Activated CD8-positive, alpha-beta T cell treated with anti-CD3 and anti-CD28 coated beads, Interleukin-2, amount 10 ng/mL, durations not matched to agents 7 days and 5 days (primary cell): Measurements from ENCODE around the gene MCC. TPM values are rescaled to one million over a fixed set of nuclear protein-coding genes. Genes with fewer than 3 reads are reported as not detected.

ENCODE experiments used
- ATAC-seq: fragments of 150-1000 bp; cut with Tn5 transposase; one replicate; pipeline ENCODE4 v1.10.0; 2021; ENCODE audit warnings: moderate library complexity
- CTCF ChIA-PET: fragments of 350-600 bp; sonication (Branson Sonifier 250); formaldehyde crosslinking; loops from one replicate; lab custom pipeline; 2021; ENCODE audit warnings: antibody characterized with exemption; lab: Charles Lee
- POLR2A ChIA-PET: fragments of 350-600 bp; sonication (Branson Sonifier 250); formaldehyde crosslinking; loops from one replicate; lab custom pipeline; 2021; ENCODE audit warnings: antibody characterized with exemption; lab: Charles Lee
- DNase-seq: peaks from one replicate; pipeline ENCODE4 v3.0.0-alpha.2; 2020
- H3K27ac Mint-ChIP-seq: one replicate; pipeline ENCODE4 v1.8.0; 2021; ENCODE audit warnings: mild to moderate bottlenecking, mixed read lengths
- H3K27me3 Mint-ChIP-seq: one replicate; pipeline ENCODE4 v1.8.0; 2021; ENCODE audit warnings: low read depth, mixed read lengths
- H3K36me3 Mint-ChIP-seq: one replicate; pipeline ENCODE4 v1.8.0; 2021; ENCODE audit warnings: low read depth, mixed read lengths
- H3K4me1 Mint-ChIP-seq: one replicate; pipeline ENCODE4 v1.8.0; 2021; ENCODE audit warnings: low read depth, mixed read lengths
- H3K4me3 Mint-ChIP-seq: one replicate; pipeline ENCODE4 v1.8.0; 2021; ENCODE audit warnings: mild to moderate bottlenecking, mixed read lengths
- H3K9me3 Mint-ChIP-seq: one replicate; pipeline ENCODE4 v1.8.0; 2022; ENCODE audit warnings: mixed read lengths; ENCODE audit not compliant: insufficient read depth
- total RNA-seq, 2 experiments: library from RNA; stranded (reverse); gene quantifications; one replicate each; pipeline ENCODE4 v1.2.3, GENCODE V29; 2021

MCC gene
- total RNA-seq, 2 experiments from 2014 or later: 7.6 to 8.0 TPM

DNA sequence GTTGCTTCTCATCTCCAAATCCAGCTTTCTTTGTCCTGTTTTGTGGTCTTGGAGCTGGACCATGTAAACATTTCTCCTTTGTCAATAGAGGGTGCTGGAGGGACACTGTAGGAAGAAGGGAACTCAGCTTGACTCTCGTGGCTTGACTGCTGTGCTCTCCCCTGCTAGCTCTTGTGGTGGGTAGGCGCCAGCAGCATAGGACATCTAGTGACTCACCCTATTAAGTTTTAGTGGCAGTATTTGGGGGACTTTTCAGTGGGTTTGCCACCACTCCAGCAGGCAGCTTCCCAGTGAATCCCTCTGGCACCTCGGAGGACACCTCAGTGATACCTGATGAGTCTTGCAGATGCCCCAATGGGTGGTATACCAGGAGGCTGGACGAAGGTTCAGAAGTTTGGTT, 151.3 kb downstream of the MCC start:
- DNase-seq: peak; percentile 54
- H3K9me3 Mint-ChIP-seq: no peaks in the 10 kb centered on the region
- peaks cover 38% of the 10 kb centered on the region for H3K4me1 Mint-ChIP-seq
- no peaks in the 10 kb centered on the region for H3K36me3 Mint-ChIP-seq
- H3K4me3 Mint-ChIP-seq: no peak overlapping the region
- no peak overlapping the region for H3K27ac Mint-ChIP-seq
- peaks cover 10% of the 10 kb centered on the region for H3K27me3 Mint-ChIP-seq
- ChIA-PET POLR2A (no interaction called here), CTCF (interaction anchor here (0.8 to 8.3 kb wide), 17 partner anchors 14 to 350 kb away, joined by 3 to 129 read pairs (median 4); partner anchors contain the start of gene YTHDC2)
- peak; percentile 80 for ATAC-seq

DNA sequence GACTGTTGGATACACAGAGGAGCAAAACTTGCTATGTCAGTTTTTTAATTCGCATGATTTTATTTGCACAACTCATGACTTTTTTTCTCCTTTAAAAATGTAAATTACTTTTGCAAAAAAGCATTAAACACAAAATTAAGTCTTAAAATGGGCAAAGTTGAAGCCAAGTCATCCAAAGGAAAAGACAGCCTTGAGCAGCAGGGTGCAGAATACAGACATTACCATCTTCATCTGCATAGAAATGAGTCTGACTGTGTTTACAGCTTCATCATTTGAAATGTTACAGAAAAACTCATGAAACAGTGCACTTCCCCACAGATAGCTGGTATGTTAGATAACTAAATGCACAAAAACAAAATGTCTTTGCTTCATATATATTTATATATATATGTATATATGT, 154.8 kb downstream of the MCC start:
- H3K27ac Mint-ChIP-seq: no peak overlapping the region
- POLR2A ChIA-PET: interaction anchor here (0.7 kb wide), 1 partner anchor 357 kb away, joined by 3 read pairs; the partner anchor contains the start of gene DCP2
- ATAC-seq: no peak

DNA sequence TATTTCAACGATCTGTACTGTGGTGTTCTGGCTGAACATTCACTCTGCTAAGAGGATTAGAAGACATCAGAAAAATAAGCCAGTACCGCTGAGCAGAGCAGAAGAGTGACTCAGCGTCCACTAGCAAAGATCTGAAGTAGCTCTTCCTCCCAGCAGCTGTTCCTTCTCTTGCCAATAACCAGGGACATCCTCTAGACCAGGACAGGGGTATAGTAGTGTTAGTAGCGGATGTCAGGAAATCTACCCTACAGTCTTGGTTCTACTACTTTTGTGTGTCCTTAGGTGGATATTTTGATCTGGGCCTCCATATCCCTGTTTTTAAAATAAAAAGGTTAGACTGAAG, 157.1 kb downstream of the MCC start:
- CTCF ChIA-PET: interaction anchor here (0.7 to 8.3 kb wide), 10 partner anchors 13 to 335 kb away, joined by 3 to 129 read pairs (median 9); partner anchors contain the start of gene YTHDC2
- H3K36me3 Mint-ChIP-seq: no peaks in the 10 kb centered on the region
- no peak overlapping the region for H3K27ac Mint-ChIP-seq
- POLR2A ChIA-PET: no interaction called here
- no peak overlapping the region for H3K4me3 Mint-ChIP-seq
- H3K9me3 Mint-ChIP-seq: no peaks in the 10 kb centered on the region
- H3K4me1 Mint-ChIP-seq: peaks cover 30% of the 10 kb centered on the region
- H3K27me3 Mint-ChIP-seq: peaks cover 2% of the 10 kb centered on the region
- ATAC-seq (no peak), DNase-seq (no peak)

More for the DNA sequence above, 154.8 kb downstream of the MCC start:
- DNase-seq: no peak
- CTCF ChIA-PET: interaction anchor here (0.9 to 8.3 kb wide), 7 partner anchors 179 to 355 kb away, joined by 4 to 129 read pairs (median 4); partner anchors contain the start of gene YTHDC2
- Mint-ChIP-seq H3K4me1 (peaks cover 43% of the 10 kb centered on the region), H3K9me3 (no peaks in the 10 kb centered on the region), H3K4me3 (no peak overlapping the region), H3K27me3 (peaks cover 8% of the 10 kb centered on the region), H3K36me3 (no peaks in the 10 kb centered on the region)

DNA sequence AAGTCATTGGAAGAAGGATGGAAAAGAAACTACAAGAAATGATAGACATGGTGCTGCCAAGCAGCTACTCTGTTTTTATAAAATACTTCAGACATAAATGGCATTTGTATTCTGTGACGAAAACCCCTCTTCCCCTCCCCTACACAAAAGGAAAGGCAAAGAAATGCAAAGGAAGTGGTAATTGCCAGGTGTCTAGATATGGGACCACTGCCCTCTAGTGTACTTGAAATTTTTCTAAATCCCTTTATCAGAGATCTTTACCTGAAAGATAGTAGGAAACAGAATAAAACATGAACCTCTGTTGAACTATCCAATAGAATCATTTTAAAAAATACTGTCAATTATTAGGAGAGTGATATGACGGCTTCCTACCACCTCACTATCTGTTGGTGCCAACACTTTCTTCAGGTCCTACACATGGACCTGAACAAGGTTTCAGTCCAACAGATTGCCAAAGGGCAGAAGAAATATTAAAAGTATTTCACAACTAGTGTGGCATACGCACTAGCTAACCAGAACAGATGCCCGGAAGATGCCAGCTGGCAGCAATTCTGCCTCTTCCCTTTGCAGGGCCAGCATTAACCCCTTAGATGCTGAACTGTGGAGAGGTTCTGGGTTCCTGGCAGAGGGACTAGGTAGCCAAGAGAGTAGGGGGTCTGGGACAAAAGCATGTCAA, 157.6 kb downstream of the MCC start:
- Mint-ChIP-seq H3K27ac (peak overlapping the region; percentile 25), H3K4me1 (peaks cover 26% of the 10 kb centered on the region), H3K9me3 (no peaks in the 10 kb centered on the region), H3K36me3 (no peaks in the 10 kb centered on the region), H3K4me3 (no peak overlapping the region), H3K27me3 (peaks cover 2% of the 10 kb centered on the region)
- peak; percentile 52 for DNase-seq
- CTCF ChIA-PET: interaction anchor here (0.6 to 8.3 kb wide), 38 partner anchors 9 to 365 kb away, joined by 3 to 129 read pairs (median 4); partner anchors contain the start of gene YTHDC2
- POLR2A ChIA-PET: interaction anchor here (0.6 to 0.8 kb wide), 2 partner anchors 266 to 335 kb away, joined by 3 read pairs; no protein-coding TSS in a partner anchor
- peak; percentile 69 for ATAC-seq

DNA sequence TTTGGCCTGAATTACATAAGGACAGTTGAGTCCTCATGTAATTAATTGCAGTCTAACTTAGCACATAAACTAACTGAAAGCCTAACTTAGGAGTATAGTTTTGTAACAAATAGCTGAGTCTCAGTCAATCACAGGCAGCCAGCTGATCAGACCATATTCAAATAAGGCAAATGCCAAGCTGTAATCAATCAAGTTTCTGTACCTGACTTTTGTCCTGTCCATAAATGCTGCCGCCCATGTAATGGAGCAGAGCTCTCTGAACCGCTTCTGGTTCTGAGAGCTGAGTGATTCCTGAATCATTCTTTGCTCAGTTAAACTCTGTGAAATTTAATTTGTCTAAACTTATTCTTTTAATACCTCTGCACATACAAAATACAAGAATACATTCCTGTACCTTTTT, 158.3 kb downstream of the MCC start:
- Mint-ChIP-seq H3K4me3 (no peak overlapping the region), H3K9me3 (no peaks in the 10 kb centered on the region), H3K27me3 (peaks cover 3% of the 10 kb centered on the region), H3K36me3 (no peaks in the 10 kb centered on the region), H3K27ac (peak overlapping the region; percentile 25), H3K4me1 (peaks cover 21% of the 10 kb centered on the region)
- ATAC-seq: no peak
- CTCF ChIA-PET: interaction anchor here (0.6 to 5.0 kb wide), 35 partner anchors 9 to 364 kb away, joined by 3 to 83 read pairs (median 4); no protein-coding TSS in a partner anchor
- POLR2A ChIA-PET: interaction anchor here (0.8 kb wide), 1 partner anchor 334 kb away, joined by 3 read pairs; no protein-coding TSS in a partner anchor
- no peak for DNase-seq

DNA sequence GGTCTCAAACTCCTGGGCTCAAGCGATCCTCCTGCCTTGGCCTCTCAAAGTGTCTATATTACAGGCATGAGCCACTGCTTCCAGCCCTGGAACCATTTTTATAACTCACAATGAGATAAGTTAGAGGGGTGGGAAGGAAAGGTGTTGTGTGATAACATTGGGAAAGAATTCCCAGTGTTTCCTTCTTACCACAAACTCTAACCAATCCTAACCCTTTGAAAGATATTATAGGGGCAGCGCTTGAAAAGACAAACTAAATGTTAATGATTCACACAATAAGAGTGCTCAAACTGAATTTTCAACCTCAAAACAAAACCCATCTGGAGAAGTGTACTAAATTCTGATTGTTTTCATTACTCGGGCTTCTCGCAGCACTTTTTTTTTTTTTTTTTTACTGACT, 163.2 kb downstream of the MCC start:
- Mint-ChIP-seq H3K27me3 (peaks cover 7% of the 10 kb centered on the region), H3K9me3 (no peaks in the 10 kb centered on the region), H3K36me3 (no peaks in the 10 kb centered on the region), H3K4me1 (peaks cover 3% of the 10 kb centered on the region), H3K27ac (no peak overlapping the region), H3K4me3 (no peak overlapping the region)
- CTCF ChIA-PET: no interaction called here
- no peak for DNase-seq
- POLR2A ChIA-PET: no interaction called here
- no peak for ATAC-seq

DNA sequence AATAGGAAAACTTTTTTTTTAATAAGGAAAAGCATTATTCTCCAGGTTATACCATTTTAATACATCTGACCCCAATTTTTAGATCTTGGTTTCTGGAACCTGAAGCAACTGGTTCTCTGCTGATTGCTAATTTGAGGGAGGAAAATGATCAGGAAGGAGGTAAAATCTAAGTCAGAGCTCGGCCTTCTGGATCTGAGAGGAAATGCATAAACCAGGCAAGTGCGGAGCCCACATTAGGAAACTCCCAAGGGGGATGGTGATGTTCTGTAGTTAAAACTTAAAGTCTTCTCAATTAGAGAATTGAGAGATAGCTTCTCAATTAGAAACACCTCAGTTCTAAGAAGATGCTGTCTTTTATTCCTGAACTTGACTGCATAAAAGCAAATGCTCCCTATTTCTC, 167.0 kb downstream of the MCC start:
- H3K27me3 Mint-ChIP-seq: peaks cover 6% of the 10 kb centered on the region
- H3K9me3 Mint-ChIP-seq: no peaks in the 10 kb centered on the region
- no peaks in the 10 kb centered on the region for H3K36me3 Mint-ChIP-seq
- H3K27ac Mint-ChIP-seq: no peak overlapping the region
- CTCF ChIA-PET: interaction anchor here (1.1 to 2.4 kb wide), 2 partner anchors 9 to 325 kb away, joined by 3 to 7 read pairs; no protein-coding TSS in a partner anchor
- H3K4me3 Mint-ChIP-seq: no peak overlapping the region
- DNase-seq (no peak), ATAC-seq (no peak)
- POLR2A ChIA-PET: no interaction called here
- H3K4me1 Mint-ChIP-seq: no peaks in the 10 kb centered on the region

DNA sequence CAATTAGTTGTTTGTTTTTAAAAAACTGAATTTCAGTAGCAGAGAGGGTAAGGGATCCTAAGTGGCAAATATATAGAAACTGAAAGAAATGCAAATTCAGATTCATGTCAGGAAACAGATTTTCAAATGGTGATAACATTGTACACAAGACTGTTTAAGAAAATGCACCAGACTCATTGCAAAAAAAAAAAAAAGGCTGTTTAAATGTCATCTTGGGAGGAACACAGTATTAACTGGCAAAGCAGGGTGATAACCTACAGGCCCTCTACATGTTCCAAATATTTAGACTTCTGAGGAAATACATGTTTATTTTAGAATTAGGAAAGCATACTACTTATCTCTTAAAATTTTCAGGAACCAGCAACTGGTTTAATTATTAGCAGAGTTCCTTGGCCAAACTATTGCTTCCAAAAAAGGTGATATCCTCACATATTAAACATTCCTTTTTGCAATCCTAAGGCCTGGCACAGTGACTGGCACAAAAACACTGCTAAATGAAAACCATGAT, 167.9 kb downstream of the MCC start:
- DNase-seq (no peak), ATAC-seq (no peak)
- Mint-ChIP-seq H3K36me3 (no peaks in the 10 kb centered on the region), H3K4me3 (no peak overlapping the region), H3K4me1 (no peaks in the 10 kb centered on the region), H3K9me3 (no peaks in the 10 kb centered on the region), H3K27ac (no peak overlapping the region), H3K27me3 (peaks cover 4% of the 10 kb centered on the region)
- ChIA-PET CTCF (no interaction called here), POLR2A (no interaction called here)

DNA sequence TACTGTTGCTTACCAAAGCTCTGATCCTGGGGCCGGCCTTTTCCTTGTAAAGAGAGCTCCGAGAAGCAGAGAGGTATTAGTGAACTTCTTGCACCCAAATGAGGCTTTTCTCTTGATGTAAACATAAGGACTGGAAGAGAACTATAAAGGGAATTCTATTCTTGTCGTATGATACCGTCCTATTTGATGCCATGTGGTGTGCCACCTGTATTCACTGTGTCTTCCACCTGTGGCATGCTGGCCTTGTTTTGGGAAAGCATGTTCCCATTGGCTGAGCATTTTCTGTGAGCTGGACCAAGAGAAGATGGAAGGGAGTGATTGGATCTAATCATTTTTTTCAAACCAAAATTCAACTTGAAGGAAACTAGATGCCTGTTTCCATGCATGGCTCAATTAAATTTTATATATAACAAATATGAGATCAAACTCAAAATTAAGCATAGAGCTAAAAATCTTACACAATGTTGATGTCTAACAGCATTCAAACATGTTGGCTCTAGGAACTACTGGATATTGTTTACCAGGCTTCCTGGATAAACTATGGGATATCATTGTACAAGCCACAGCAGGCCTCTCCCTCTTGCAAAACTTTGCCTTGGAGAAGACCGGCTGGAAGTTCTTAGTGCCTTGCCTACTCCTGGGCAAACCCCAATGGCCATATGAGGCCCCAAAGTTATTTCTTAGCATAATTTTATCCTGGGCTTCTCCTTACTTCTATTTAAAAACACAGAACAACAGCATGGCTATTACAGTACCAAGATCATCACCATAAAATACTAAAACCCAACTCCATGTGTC, 168.8 kb downstream of the MCC start:
- ChIA-PET POLR2A (no interaction called here), CTCF (interaction anchor here (2.3 to 3.4 kb wide), 2 partner anchors 11 to 324 kb away, joined by 10 to 12 read pairs; no protein-coding TSS in a partner anchor)
- no peaks in the 10 kb centered on the region for H3K9me3 Mint-ChIP-seq
- no peak for ATAC-seq
- peaks cover 4% of the 10 kb centered on the region for H3K27me3 Mint-ChIP-seq
- no peak overlapping the region for H3K4me3 Mint-ChIP-seq
- DNase-seq: no peak
- H3K36me3 Mint-ChIP-seq: no peaks in the 10 kb centered on the region
- no peak overlapping the region for H3K27ac Mint-ChIP-seq
- H3K4me1 Mint-ChIP-seq: no peaks in the 10 kb centered on the region

DNA sequence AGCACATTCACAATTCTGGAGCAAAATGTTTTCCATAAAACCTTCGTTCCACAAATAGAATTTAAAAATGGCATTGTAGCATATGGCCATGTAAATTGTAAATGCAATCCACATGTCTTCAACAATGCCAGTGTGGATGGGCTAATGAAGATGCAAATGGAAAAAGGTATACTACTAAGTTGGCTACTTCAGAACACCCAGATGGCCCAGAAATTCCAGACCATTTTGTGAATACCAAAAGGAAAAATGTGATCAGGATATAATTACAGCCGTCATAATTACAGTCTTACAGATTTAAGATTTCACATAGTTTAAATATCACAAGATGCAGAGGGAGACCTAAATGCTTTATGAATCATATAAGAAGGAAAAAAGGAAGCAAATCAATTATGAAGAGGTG, 170.6 kb downstream of the MCC start:
- POLR2A ChIA-PET: interaction anchor here (0.6 kb wide), 1 partner anchor 10 kb away, joined by 6 read pairs; no protein-coding TSS in a partner anchor
- CTCF ChIA-PET: interaction anchor here (0.8 to 3.4 kb wide), 5 partner anchors 13 to 322 kb away, joined by 3 to 12 read pairs (median 6); no protein-coding TSS in a partner anchor
- no peak overlapping the region for H3K27ac Mint-ChIP-seq
- no peak overlapping the region for H3K4me3 Mint-ChIP-seq
- no peak for ATAC-seq
- no peaks in the 10 kb centered on the region for H3K36me3 Mint-ChIP-seq
- peaks cover 2% of the 10 kb centered on the region for H3K27me3 Mint-ChIP-seq
- H3K4me1 Mint-ChIP-seq: no peaks in the 10 kb centered on the region
- no peak for DNase-seq
- H3K9me3 Mint-ChIP-seq: no peaks in the 10 kb centered on the region

DNA sequence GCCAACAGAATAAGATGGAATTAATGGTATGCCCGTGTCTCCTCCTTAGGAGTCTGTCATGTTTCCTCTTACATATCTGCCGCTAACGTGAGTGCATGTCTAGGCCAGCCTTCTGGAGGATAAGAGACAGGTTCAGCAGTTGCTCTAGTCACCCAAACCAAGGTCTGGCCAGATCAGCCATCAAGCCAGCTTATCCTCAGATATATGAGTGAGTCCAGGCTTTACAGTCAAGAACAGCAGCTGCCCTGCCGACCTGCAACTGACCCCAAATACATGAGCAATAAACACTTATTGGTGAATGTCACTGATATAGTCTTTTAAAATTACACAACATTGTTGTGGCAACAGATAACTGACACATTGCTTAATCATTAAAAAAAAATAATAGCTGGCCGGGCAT, 177.0 kb downstream of the MCC start:
- no peaks in the 10 kb centered on the region for H3K9me3 Mint-ChIP-seq
- no peak for ATAC-seq

More for the DNA sequence above, 177.0 kb downstream of the MCC start:
- Mint-ChIP-seq H3K4me1 (no peaks in the 10 kb centered on the region), H3K36me3 (no peaks in the 10 kb centered on the region), H3K27me3 (peaks cover 12% of the 10 kb centered on the region), H3K27ac (no peak overlapping the region), H3K4me3 (no peak overlapping the region)
- no peak for DNase-seq
- ChIA-PET POLR2A (no interaction called here), CTCF (interaction anchor here (1.3 kb wide), 1 partner anchor 17 kb away, joined by 3 read pairs; no protein-coding TSS in a partner anchor)
